A549 (cell line): ENCODE results near the gene RBM17.

ENCODE experiments used
- CTCF ChIP-seq: fragments of >200 bp; sonication (Bioruptor Twin); formaldehyde crosslinking; IDR thresholded peaks from 3 replicates; pipeline ENCODE4 v1.5.1; 2016
- E2F6 ChIP-seq: IDR thresholded peaks from 2 replicates; pipeline ENCODE4 v1.6.1; 2012; ENCODE audit warnings: low read depth, borderline replicate concordance
- EHMT2 ChIP-seq: fragments of 200-600 bp; sonication (generic); IDR thresholded peaks from 2 replicates; pipeline ENCODE4 v1.6.1; 2016; ENCODE audit warnings: antibody characterized with exemption, low read depth, mild to moderate bottlenecking, moderate library complexity
- MAFK ChIP-seq: fragments of 450-650 bp; IDR thresholded peaks from 2 replicates; pipeline ENCODE4 v1.6.1; 2014; ENCODE audit not compliant: partially characterized antibody
- NFE2L2 ChIP-seq: fragments of 150-350 bp; conservative IDR thresholded peaks from 2 replicates; pipeline ENCODE4 v1.6.1; 2014; ENCODE audit warnings: low read length
- POLR2A ChIP-seq: IDR thresholded peaks from 2 replicates; pipeline ENCODE4 v1.6.1; 2012; ENCODE audit warnings: mild to moderate bottlenecking, low read length
- RAD21 ChIP-seq, 2 experiments: fragments of >200 bp in 1 of 2; sonication (Bioruptor Twin) in 1 of 2; formaldehyde crosslinking in 1 of 2; IDR thresholded peaks in 1 of 2; conservative IDR thresholded peaks in 1 of 2; 2 replicates in 1 of 2; 3 replicates in 1 of 2; pipeline ENCODE4 v1.6.1; 2012 to 2018; ENCODE audit warnings: inconsistent platforms in 1 of 2
- RNF2 ChIP-seq: fragments of 200-600 bp; sonication (generic); IDR thresholded peaks from 2 replicates; pipeline ENCODE4 v1.6.1; 2016; ENCODE audit warnings: low read depth, mild to moderate bottlenecking, antibody characterized with exemption, moderate library complexity, borderline replicate concordance
- USF2 ChIP-seq: fragments of 450-650 bp; IDR thresholded peaks from 2 replicates; pipeline ENCODE4 v1.6.1; 2014; ENCODE audit warnings: antibody characterized with exemption
- ZFP36 ChIP-seq: fragments of 450-650 bp; IDR thresholded peaks from 2 replicates; pipeline ENCODE4 v1.6.1; 2014; ENCODE audit warnings: borderline replicate concordance; ENCODE audit not compliant: partially characterized antibody

GRCh38 chr10:6108072-6108471 is 19.2 kb downstream of the RBM17 start:
- no peak for TF ChIP-seq EHMT2
- TF ChIP-seq NFE2L2: no peak
- no peak for TF ChIP-seq E2F6
- no peak for TF ChIP-seq POLR2A
- no peak for TF ChIP-seq CTCF
- no peak for TF ChIP-seq RNF2
- TF ChIP-seq USF2: no peak
- no peak for TF ChIP-seq RAD21 (conservative IDR thresholded peaks at IDR 0.05 in 1 of 2, IDR thresholded peaks at IDR 0.05 in 1 of 2)
- TF ChIP-seq ZFP36: no peak
- no peak for TF ChIP-seq MAFK
